ENCODE data around the gene LSP1. TPM values are rescaled to one million over a fixed set of nuclear protein-coding genes. Genes with fewer than 3 reads are reported as not detected.

LSP1 gene
- total RNA-seq, 1 donor from 2014 or later: not detected

DNA sequence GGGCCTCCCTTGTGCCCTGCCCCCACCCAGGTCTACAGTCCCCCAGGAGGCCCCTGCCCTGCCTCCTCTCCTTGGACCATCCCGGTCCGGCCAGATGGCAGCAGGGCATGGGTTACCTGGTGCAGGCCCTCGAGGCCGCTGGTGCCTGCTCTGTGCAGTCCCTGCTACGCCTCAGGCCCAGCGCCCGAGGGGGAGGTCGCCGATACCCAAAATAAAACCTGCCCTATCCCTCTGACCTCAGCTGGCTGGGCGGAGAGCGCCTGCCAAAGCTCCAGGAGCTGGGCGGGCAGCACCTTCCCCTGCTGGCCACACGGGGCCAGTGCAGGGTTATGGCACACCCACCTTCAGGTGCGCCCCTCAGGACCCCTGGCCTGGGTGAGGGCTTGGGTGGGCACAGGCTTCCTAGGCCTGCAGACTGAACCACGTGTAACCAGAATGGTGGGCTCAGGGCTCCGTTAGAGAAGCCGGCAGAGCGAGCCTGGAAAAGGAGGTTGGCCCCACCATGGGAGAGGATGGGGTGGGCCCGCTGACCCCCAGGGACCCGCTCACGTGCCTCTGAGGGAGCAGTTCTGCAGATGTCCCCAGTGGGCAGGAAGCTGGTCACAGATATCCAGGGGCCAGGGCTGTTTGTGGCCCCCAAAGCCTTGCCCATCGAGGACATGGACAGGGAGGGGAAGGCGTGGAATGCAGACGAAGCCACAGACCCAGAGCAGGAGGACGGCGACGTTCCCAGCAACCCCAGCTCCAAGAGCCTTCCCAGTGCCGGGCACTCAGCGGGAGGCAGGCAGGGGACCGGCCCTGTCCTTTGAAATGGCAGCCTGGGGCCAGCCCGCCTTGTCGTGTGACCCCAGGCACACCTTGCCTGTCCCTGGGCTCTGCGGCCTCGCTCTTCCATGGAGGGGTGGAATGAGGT lies 64.9 kb downstream of the LSP1 start:
- DNase-seq (ENCODE audit: low read depth in 2 of 2): no peak

DNA sequence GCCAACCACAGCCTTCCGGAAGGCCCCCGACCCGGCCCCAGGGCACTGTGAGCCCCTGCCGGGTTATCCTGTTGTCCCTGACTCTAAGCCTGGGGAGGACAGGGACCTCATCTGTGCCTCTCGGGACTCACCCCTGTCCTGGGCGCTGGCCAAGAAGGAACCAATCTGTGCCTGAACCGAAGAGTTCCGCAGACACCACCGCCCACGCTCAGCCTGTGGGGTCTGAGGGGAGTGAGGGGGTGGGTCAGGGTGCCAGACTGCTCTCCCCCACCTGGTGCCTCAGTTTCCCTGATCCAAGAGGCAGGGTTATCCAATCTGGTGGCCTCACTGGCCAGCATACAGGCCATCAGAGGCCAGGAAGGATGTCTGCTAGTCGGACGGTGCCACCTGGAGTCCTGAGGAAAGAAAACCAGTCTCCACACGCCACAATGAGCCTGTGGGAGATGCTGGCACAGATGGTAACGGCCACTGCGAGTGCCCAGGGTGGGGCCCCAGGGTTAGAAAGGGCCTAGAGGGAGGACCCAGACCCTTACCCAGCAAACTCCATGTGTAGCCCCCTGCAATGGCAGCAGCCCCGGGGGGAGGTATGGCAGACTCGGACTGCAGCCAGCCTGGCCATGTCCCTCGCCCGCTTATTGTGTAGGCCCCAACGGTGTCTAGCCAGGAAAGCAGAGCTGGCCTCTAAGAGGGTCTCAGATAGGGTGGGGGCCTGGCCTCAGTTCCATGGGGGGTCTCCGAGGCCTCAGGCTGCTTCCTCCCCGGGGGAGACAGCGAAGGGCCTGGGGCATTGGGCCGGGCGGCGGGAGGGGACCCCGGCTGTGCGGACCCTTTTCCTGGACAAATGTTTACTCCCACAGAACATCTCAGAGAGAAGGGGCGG lies 65.8 kb downstream of the LSP1 start:
- no peak for DNase-seq (ENCODE audit: low read depth in 2 of 2)

- DNase-seq (ENCODE audit: low read depth in 2 of 2): no peak
Observed at GRCh38 chr11:1919391-1920127, 66.7 kb downstream of the LSP1 start, which contains the start of gene TNNT3. Gene TNNT3 (plus strand): TSS chr11:1919703. CDS start chr11:1922875, 3,172 bp downstream.

DNA sequence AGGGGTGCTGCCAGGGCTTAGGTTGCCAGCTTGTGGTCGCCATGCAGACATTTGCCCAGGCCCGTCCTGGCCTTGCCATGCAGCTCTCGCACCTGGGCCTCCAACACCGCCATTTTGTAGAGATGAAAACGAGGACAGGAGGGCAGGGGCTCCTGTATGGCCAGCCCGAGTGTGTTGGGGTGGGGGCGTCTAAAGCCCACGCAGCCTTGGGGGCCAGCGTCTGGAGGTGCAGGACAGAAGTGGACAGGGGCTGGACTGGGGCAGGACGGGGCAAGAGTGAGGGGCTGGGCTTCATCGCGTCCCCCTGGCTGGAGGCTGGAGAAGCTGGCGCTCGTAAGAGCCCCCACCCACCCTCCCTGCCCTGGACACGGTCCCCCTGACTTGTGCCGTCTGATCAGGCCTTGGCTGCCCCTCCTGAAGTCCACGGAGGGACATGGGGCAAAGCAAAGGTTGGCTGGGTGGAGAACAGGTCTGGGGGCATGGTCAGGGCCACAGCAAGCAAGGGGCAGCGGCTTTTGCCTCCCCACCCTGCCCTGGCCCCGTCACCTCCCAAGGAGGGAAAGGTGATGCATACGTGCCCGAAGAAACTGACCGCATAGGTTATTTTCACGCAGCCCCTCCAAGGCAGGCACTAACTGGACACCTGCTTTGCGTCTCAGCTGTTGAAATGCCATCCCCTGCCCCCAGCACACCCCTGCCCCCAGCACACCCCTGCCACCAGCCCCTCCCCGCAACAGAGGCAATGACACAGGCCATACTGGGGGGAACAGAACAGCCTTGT lies 67.4 kb downstream of the LSP1 start:
- no peak for DNase-seq (ENCODE audit: low read depth in 2 of 2)

- no peak for DNase-seq (ENCODE audit: low read depth in 2 of 2)
Observed at GRCh38 chr11:1920909-1921573, 68.2 kb downstream of the LSP1 start.

DNA sequence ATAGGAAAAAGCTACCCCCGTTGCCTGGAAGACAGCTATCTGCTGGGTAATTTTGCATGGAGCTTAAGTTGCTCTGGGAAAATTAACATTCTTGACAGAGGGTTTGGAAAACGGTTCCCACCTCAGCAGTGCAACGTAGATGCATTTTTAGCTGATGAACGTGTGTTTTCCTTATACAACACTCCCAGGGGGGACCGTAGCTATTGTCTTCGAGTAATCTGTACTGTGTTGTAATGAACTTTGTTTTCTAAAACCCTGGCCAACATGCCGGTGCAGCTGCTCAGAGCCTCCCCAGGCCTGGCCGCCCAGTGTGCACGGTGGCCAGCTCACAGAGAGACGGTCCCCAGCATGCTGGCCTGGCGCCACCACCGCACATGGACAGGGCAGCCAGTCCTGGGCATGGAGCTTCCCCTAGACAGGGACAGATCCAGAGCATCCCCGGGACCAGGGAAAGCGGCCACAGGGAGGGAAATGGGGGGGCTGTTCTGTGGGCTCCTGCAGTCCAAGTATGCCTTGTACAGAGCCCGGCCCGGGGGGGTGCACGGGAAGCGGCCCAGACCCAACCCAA lies 68.8 kb downstream of the LSP1 start:
- DNase-seq (ENCODE audit: low read depth in 2 of 2): no peak

GRCh38 chr11:1922481-1923081 lies 69.7 kb downstream of the LSP1 start:
- no peak for DNase-seq (ENCODE audit: low read depth in 2 of 2)

DNA sequence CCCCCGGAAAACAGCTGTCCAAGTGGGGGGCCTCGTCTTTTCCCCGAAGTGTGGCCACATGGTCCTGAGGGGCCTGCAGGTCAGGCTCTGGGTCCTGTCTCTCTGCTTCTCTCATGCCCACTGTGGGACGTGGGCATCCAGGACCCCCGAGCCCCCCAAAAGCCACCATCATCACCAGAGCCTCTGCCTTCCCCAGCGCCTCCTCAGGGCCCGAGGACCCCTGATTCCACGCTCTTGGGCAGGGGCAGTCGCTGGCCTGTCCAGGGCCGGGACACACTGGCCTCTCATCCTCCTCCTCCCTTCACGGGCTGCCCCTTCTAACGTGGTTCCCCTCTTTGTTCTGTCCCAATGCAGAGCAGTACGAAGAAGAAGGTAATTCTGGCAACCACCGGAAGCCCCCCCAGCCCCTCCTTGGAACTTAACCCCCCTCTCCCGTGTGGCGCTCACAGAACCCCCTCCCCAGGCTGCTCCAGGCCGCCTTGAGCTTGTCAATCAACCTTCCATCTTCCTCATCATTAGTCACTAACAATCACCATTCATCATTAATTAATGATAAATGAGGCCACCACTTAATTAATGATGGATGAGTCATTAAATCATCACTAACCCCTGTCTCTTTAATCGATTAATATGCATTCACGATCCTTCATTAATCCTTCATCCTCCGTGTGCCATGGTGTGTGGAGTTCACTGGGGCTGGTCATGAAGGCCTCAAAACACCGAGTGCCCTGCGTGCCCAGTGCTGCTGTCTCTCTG lies 70.5 kb downstream of the LSP1 start:
- DNase-seq (ENCODE audit: low read depth in 2 of 2): no peak

GRCh38 chr11:1924181-1924580 lies 71.3 kb downstream of the LSP1 start:
- DNase-seq (ENCODE audit: low read depth in 2 of 2): no peak

DNA sequence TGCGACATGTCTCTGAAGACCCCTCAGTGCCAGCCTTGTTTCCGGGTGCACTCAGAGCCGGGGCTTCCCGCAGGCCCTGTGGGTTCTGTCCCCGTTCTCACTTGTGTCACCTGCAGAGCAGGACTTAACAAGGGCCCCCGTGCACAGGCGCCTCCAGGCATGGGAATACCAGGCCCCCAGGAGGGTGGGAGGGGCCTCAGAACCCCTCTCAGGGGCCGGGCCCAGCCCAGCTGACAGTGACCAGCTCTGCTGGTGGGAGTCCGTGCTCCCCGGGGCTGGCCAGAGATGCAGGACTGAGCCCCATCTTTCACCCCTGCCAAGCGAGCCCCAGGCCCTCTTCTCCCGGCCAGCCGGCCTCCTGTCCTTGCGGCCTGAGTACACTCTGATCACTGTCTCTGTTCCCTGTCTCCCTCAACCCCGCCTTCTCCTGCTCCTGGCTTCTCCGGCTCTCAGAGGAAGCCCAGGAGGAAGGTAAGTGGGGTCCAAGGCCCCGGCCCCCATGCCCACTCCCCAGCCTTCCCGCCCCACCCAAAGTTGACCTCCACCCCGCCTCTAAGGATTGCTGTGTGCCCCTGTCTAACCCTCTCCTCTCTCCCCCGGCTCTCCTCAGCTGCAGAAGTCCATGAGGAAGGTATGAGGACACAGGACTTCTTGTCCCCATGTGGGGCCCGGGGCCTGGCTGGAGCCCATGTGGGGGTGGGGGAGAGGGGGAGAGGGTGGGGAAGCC lies 71.9 kb downstream of the LSP1 start:
- no peak for DNase-seq (ENCODE audit: low read depth in 2 of 2)

- DNase-seq (ENCODE audit: low read depth in 2 of 2): no peak
Observed at GRCh38 chr11:1925373-1926155, 72.7 kb downstream of the LSP1 start.

DNA sequence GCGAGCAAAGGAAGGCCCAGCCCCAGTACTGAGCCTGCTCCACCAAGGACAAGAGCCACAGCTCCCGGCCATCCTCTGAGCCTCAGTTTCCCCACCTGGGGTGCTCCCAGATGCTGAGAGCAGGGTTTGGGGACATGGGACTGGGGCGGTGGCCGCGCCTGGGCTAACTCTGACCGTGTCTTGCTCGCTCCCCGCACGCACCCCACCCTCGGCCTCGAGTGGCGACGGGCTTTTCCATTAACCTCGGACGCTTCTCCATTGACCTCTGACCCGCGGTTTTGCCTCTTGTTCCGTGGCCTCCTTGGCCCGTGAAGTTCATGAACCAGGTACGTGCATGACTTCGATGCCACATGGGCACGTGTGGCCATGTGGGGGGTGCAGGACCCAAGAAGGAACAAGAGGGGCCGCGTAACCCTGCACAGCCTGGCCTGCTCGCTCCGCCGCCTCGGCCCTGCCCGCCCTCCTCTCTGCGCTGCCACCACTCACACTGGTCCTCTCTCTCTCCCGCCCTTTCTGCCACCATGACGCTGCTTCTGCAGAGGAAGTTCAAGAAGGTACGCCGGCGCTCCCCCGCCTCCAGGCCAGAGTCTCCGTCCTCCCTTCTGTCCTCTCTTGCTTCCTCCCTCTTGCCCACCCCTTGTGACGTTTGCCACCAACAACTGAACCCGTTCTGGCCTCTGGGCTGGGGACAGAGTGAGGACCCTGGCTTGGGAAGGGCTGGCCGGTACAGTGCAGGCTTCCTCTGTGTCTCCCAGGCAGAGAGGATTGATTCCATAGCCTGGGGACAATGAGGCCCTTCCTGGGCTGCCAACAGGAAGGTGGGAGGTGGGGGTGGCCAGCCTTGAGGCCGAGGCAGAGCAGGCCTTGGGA lies 73.5 kb downstream of the LSP1 start:
- no peak for DNase-seq (ENCODE audit: low read depth in 2 of 2)

DNA sequence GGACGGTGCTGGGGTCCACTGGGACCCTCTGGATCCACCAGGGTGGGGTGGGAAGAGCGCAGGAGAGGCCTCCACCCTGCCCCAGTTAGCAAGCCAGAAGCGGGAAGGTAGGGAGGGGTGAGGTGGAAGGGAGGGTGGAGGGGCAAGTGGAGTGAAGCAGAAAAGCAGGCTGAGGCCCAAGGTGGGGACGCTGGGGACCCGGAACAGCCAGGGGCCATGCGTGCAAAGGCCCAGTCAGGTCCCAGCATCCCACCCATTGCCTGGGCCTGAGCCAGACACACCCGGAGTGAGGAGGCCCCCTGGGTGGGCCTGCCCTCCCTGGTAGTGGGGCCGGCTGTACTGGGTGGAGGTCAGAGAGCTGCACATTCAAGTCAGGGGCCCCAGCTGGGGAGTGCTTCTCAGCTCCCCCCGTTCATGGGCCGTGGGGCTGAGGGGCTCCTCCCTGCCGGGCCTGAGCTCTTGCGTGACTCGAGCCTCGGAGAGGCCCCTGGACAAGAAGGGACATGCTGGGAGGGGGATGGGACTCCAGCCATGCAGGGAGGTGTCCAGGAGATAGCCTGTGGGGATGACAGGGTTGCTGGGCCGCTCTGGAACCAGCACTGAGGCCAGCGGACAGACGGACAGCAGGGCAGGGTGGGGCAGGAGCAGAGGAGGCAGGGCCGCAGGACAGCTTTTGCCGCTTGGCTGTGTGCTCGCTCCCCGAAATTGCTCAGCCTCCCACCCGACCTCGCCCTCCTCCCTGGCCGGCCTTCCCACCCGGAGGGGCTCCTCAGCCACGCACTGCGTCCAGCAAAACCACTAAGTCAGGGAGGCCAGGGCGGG lies 74.4 kb downstream of the LSP1 start:
- no peak for DNase-seq (ENCODE audit: low read depth in 2 of 2)

DNA sequence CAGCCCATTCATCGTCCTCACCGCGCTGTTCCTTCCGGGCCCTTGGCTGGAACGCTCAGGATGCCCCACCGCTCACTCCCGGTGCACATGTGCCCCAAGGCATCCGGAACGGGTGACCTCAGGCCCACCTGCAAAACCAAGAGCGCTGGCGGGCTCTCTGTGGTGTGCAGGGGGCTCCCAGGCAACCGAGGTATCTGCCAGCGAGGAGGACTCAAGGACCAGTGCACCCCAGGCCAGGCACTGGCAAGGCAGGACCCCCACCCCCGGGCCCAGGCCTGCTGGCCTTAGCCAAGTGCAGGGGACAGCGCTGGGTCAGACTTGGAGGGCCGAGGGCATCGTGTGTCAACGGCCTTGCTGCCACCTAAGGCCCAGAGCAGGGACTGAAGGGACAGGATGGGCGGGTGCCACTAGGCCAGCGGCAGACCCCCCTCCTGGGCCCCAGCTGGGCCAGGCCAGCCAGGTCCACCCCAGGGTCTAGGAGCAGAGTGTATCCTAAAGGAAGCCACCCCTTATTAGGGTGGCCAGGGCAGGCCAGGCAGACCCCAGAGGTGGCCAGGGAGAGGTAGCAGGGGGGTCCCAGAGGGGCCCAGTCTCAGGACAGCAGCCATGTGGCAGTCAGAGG lies 75.1 kb downstream of the LSP1 start:
- DNase-seq (ENCODE audit: low read depth in 2 of 2): no peak

DNA sequence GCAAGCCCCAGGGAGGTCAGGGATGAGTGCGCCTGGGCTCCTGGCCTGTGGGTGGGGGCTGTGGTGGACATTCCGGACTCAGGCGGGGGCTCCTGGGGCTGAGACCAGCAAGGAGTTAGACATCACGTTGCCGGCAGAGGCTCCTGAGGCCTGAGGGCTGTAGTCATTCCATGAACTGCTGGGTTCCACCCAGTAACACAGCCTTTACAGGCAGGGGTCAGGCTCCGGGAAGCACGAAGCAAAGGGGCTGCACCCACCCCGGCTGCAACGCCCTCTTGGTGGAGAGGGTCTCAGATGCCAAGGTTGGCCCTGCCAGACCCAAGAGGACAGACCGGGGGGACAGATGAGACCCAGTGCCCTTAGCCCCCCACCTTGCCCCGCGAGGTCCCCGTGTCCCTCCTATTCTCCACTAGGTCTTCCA lies 75.6 kb downstream of the LSP1 start:
- no peak for DNase-seq (ENCODE audit: low read depth in 2 of 2)
